Measurements from ENCODE around the gene TRPC4AP.
A peak's percentile ranks its signal among the peaks of the same experiment; 100 is the strongest.

The TRPC4AP gene

DNA sequence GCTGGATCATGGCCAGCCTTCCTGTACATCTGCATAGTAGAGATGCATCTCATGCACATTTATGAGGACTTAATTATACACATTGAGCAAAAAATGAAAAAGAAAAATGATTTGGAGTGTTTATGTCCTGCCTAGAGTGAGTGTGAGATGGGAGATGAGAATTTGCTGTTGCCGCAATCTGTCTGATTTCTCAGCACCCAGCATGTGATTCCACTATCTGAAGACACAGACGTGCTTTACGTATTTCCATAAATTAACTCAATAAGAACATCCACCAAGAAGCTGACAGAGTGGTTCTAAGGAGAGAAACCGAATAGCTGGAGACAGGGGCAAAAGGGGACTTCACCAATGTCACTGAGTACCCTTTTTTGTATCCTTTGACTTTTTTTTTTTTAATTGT lies 39.3 kb upstream of the TRPC4AP start:
- H3K4me3 ChIP-seq (ENCODE audit: control insufficient read depth, low read depth, low read length): no peak overlapping the region
- TF ChIP-seq, protein P1, sequence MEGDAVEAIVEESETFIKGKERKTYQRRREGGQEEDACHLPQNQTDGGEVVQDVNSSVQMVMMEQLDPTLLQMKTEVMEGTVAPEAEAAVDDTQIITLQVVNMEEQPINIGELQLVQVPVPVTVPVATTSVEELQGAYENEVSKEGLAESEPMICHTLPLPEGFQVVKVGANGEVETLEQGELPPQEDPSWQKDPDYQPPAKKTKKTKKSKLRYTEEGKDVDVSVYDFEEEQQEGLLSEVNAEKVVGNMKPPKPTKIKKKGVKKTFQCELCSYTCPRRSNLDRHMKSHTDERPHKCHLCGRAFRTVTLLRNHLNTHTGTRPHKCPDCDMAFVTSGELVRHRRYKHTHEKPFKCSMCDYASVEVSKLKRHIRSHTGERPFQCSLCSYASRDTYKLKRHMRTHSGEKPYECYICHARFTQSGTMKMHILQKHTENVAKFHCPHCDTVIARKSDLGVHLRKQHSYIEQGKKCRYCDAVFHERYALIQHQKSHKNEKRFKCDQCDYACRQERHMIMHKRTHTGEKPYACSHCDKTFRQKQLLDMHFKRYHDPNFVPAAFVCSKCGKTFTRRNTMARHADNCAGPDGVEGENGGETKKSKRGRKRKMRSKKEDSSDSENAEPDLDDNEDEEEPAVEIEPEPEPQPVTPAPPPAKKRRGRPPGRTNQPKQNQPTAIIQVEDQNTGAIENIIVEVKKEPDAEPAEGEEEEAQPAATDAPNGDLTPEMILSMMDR (conservative IDR thresholded peaks at IDR 0.05; ENCODE audit: control insufficient read depth, insufficient read depth, low read depth, low read length): no peak
- DNase-seq (ENCODE audit: low read depth): no peak

DNA sequence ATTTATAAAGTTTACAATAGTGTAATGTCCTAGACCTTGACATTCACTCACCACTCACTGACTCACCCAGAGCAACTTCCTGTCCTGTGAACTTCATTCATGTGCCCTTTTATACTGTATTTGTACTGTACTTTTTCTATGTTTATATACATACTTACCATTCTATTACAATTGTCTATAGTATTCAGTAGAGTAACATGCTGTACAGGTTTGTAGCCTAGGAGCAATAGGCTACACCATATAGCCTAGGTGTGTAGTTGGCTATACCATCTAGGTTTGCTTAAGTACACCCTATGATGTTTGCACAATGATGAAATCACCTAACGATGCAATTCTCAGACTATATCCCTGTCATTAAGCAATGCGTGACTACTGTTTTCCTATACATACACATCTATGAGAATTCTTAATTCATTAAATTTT lies 37.1 kb upstream of the TRPC4AP start:
- DNase-seq (ENCODE audit: low read depth): peak; percentile 51
- no peak overlapping the region for H3K4me3 ChIP-seq (ENCODE audit: control insufficient read depth, low read depth, low read length)
- TF ChIP-seq, protein P1 (conservative IDR thresholded peaks at IDR 0.05; ENCODE audit: control insufficient read depth, insufficient read depth, low read depth, low read length): no peak

- no peak for DNase-seq (ENCODE audit: low read depth)
- TF ChIP-seq, protein P1 (conservative IDR thresholded peaks at IDR 0.05; ENCODE audit: control insufficient read depth, insufficient read depth, low read depth, low read length): no peak
- H3K4me3 ChIP-seq (ENCODE audit: control insufficient read depth, low read depth, low read length): no peak overlapping the region
Observed at GRCh38 chr20:35125753-35126152, 33.1 kb upstream of the TRPC4AP start.

DNA sequence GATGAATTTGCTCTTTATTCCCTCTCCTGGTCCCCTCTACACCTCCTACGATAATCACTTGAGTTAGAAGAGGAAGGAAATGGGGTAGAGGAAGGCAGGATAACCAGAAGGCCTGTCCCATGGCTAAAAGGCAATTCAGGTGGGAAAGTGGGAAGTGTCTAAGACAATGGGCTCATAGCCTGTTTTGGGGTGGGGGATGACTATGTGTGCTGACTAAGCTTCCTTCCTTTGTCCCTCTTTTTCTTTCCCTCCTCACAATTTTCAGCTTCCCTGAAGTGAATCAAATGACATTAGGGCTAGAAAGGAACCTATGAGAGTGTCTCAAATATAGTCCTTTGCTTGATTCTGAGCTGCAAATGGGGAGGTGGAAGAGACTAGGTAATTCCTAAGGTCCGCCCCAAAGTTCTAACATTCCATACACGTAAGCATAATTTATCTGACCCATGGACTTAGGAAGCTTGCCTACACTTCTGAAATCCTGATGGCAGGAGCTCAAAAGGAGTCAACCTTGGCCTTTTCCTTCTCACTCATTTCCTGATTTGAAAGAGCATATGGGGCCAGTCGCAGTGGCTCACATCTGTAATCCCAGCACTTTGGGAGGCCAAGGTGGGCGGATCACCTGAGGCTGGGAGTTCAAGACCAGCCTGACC lies 30.3 kb upstream of the TRPC4AP start:
- no peak for DNase-seq (ENCODE audit: low read depth)
- TF ChIP-seq, protein P1 (conservative IDR thresholded peaks at IDR 0.05; ENCODE audit: control insufficient read depth, insufficient read depth, low read depth, low read length): no peak
- H3K4me3 ChIP-seq (ENCODE audit: control insufficient read depth, low read depth, low read length): no peak overlapping the region

- TF ChIP-seq, protein P1 (conservative IDR thresholded peaks at IDR 0.05; ENCODE audit: control insufficient read depth, insufficient read depth, low read depth, low read length): no peak
- DNase-seq (ENCODE audit: low read depth): no peak
- H3K4me3 ChIP-seq (ENCODE audit: control insufficient read depth, low read depth, low read length): no peak overlapping the region
Observed at GRCh38 chr20:35121186-35121585, 28.6 kb upstream of the TRPC4AP start.

DNA sequence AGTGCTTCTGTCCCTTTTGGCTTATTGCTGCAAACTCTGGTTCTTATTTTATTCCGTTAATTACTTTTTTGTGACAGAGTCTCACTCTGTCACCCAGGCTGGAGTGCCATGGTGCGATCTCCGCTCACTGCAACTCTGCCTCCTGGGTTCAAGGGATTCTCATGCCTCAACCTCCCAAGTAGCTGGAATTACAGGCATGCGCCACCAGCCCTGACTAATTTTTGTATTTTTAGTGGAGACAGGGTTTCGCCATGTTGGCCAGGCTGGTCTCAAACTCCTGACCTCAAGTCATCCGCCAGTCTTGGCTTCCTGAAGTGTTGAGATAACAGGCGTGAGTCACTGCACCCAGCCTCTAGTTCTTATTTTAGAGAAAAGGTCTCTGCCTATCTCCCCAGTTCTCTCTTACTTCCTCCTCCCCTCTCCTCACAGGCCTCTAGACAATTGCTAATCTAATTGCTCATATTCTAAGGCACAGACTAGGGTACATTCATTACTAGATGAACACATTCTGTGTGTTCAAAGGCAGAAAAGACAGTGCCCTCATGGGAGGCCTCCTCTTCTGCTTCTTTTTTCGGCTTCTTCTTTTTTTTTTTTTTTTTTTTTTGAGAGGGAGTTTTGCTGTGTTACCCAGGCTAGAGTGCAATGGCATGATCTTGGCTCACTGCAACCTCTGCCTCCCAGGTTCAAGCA lies 27.6 kb upstream of the TRPC4AP start:
- DNase-seq (ENCODE audit: low read depth): peak; percentile 85
- TF ChIP-seq, protein P1 (conservative IDR thresholded peaks at IDR 0.05; ENCODE audit: control insufficient read depth, insufficient read depth, low read depth, low read length): no peak
- H3K4me3 ChIP-seq (ENCODE audit: control insufficient read depth, low read depth, low read length): no peak overlapping the region
